ENCODE data around the gene ZNF423. TPM values are rescaled to one million over a fixed set of nuclear protein-coding genes. Genes with fewer than 3 reads are reported as not detected.

Gene ZNF423
- total RNA-seq, 2 donors from 2014 or later: not detected

- Mint-ChIP-seq H3K36me3 (ENCODE audit: insufficient read depth in 2 of 2) (no peaks in the 10 kb centered on the region), H3K27ac (no peak overlapping the region), H3K4me3 (no peak overlapping the region), H3K4me1 (ENCODE audit: low read depth) (peaks cover 10% of the 10 kb centered on the region), H3K27me3 (ENCODE audit: low read depth) (no peaks in the 10 kb centered on the region), H3K9me3 (no peaks in the 10 kb centered on the region)
- no peak for DNase-seq
- ATAC-seq (replicated peaks in 1 of 2): no peak
Observed at GRCh38 chr16:49499869-49500610, 355.9 kb downstream of the ZNF423 start.

- Mint-ChIP-seq H3K4me3 (no peak overlapping the region), H3K4me1 (ENCODE audit: low read depth) (peaks cover 10% of the 10 kb centered on the region), H3K36me3 (ENCODE audit: insufficient read depth in 2 of 2) (no peaks in the 10 kb centered on the region), H3K27me3 (ENCODE audit: low read depth) (no peaks in the 10 kb centered on the region), H3K27ac (no peak overlapping the region), H3K9me3 (no peaks in the 10 kb centered on the region)
- ATAC-seq (replicated peaks in 1 of 2) (no peak), DNase-seq (no peak)
Observed at GRCh38 chr16:49499414-49499785, 356.5 kb downstream of the ZNF423 start.

- Mint-ChIP-seq H3K9me3 (no peaks in the 10 kb centered on the region), H3K4me3 (no peak overlapping the region), H3K36me3 (ENCODE audit: insufficient read depth in 2 of 2) (no peaks in the 10 kb centered on the region), H3K27ac (no peak overlapping the region), H3K4me1 (ENCODE audit: low read depth) (peaks cover 10% of the 10 kb centered on the region), H3K27me3 (ENCODE audit: low read depth) (no peaks in the 10 kb centered on the region)
- ATAC-seq (replicated peaks in 1 of 2): no peak
- DNase-seq: no peak
Observed at GRCh38 chr16:49498666-49499413, 357.1 kb downstream of the ZNF423 start.

GRCh38 chr16:49498264-49498663, 357.6 kb downstream of the ZNF423 start:
- Mint-ChIP-seq H3K4me3 (no peak overlapping the region), H3K27ac (no peak overlapping the region), H3K36me3 (ENCODE audit: insufficient read depth in 2 of 2) (no peaks in the 10 kb centered on the region), H3K9me3 (no peaks in the 10 kb centered on the region), H3K4me1 (ENCODE audit: low read depth) (peaks cover 5% of the 10 kb centered on the region), H3K27me3 (ENCODE audit: low read depth) (no peaks in the 10 kb centered on the region)
- ATAC-seq (replicated peaks in 1 of 2): no peak
- DNase-seq: no peak

GRCh38 chr16:49497466-49497865, 358.4 kb downstream of the ZNF423 start:
- no peaks in the 10 kb centered on the region for H3K4me1 Mint-ChIP-seq (ENCODE audit: low read depth)
- no peak for ATAC-seq (replicated peaks in 1 of 2)
- H3K27me3 Mint-ChIP-seq (ENCODE audit: low read depth): no peaks in the 10 kb centered on the region
- no peaks in the 10 kb centered on the region for H3K9me3 Mint-ChIP-seq
- no peak overlapping the region for H3K27ac Mint-ChIP-seq
- DNase-seq: no peak
- no peaks in the 10 kb centered on the region for H3K36me3 Mint-ChIP-seq (ENCODE audit: insufficient read depth in 2 of 2)
- no peak overlapping the region for H3K4me3 Mint-ChIP-seq

- no peaks in the 10 kb centered on the region for H3K27me3 Mint-ChIP-seq (ENCODE audit: low read depth)
- no peak for ATAC-seq (replicated peaks in 1 of 2)
- H3K9me3 Mint-ChIP-seq: no peaks in the 10 kb centered on the region
- no peaks in the 10 kb centered on the region for H3K4me1 Mint-ChIP-seq (ENCODE audit: low read depth)
- no peak for DNase-seq
- no peaks in the 10 kb centered on the region for H3K36me3 Mint-ChIP-seq (ENCODE audit: insufficient read depth in 2 of 2)
- no peak overlapping the region for H3K4me3 Mint-ChIP-seq
- H3K27ac Mint-ChIP-seq: no peak overlapping the region
Observed at GRCh38 chr16:49496656-49497055, 359.3 kb downstream of the ZNF423 start.

GRCh38 chr16:49495596-49496355, 360.1 kb downstream of the ZNF423 start:
- Mint-ChIP-seq H3K27ac (no peak overlapping the region), H3K36me3 (ENCODE audit: insufficient read depth in 2 of 2) (no peaks in the 10 kb centered on the region), H3K27me3 (ENCODE audit: low read depth) (no peaks in the 10 kb centered on the region), H3K9me3 (no peaks in the 10 kb centered on the region), H3K4me3 (no peak overlapping the region), H3K4me1 (ENCODE audit: low read depth) (no peaks in the 10 kb centered on the region)
- no peak for ATAC-seq (replicated peaks in 1 of 2)
- no peak for DNase-seq

GRCh38 chr16:49494891-49495566, 360.9 kb downstream of the ZNF423 start:
- ATAC-seq (replicated peaks in 1 of 2): no peak
- Mint-ChIP-seq H3K4me3 (no peak overlapping the region), H3K4me1 (ENCODE audit: low read depth) (no peaks in the 10 kb centered on the region)

GRCh38 chr16:49494474-49494873, 361.4 kb downstream of the ZNF423 start:
- no peak for DNase-seq
- Mint-ChIP-seq H3K9me3 (no peaks in the 10 kb centered on the region), H3K27me3 (ENCODE audit: low read depth) (no peaks in the 10 kb centered on the region), H3K36me3 (ENCODE audit: insufficient read depth in 2 of 2) (no peaks in the 10 kb centered on the region), H3K4me3 (no peak overlapping the region), H3K27ac (no peak overlapping the region), H3K4me1 (ENCODE audit: low read depth) (no peaks in the 10 kb centered on the region)
- ATAC-seq (replicated peaks in 1 of 2): no peak

More at GRCh38 chr16:49494891-49495566, 360.9 kb downstream of the ZNF423 start:
- Mint-ChIP-seq H3K27ac (no peak overlapping the region), H3K9me3 (no peaks in the 10 kb centered on the region), H3K36me3 (ENCODE audit: insufficient read depth in 2 of 2) (no peaks in the 10 kb centered on the region), H3K27me3 (ENCODE audit: low read depth) (no peaks in the 10 kb centered on the region)
- DNase-seq: no peak

GRCh38 chr16:49493836-49494235, 362.1 kb downstream of the ZNF423 start:
- ATAC-seq (replicated peaks in 1 of 2): no peak
- no peaks in the 10 kb centered on the region for H3K36me3 Mint-ChIP-seq (ENCODE audit: insufficient read depth in 2 of 2)
- H3K4me1 Mint-ChIP-seq (ENCODE audit: low read depth): no peaks in the 10 kb centered on the region
- H3K27ac Mint-ChIP-seq: no peak overlapping the region
- no peak for DNase-seq
- H3K9me3 Mint-ChIP-seq: no peaks in the 10 kb centered on the region
- H3K27me3 Mint-ChIP-seq (ENCODE audit: low read depth): no peaks in the 10 kb centered on the region
- H3K4me3 Mint-ChIP-seq: no peak overlapping the region

GRCh38 chr16:49492896-49493626, 362.9 kb downstream of the ZNF423 start:
- Mint-ChIP-seq H3K9me3 (no peaks in the 10 kb centered on the region), H3K27ac (no peak overlapping the region), H3K4me3 (no peak overlapping the region), H3K4me1 (ENCODE audit: low read depth) (no peaks in the 10 kb centered on the region), H3K27me3 (ENCODE audit: low read depth) (no peaks in the 10 kb centered on the region), H3K36me3 (ENCODE audit: insufficient read depth in 2 of 2) (no peaks in the 10 kb centered on the region)
- no peak for ATAC-seq (replicated peaks in 1 of 2)
- no peak for DNase-seq

All from activated T-cell treated with anti-CD3 and anti-CD28 coated beads, Interleukin-2, amount 50 U/mL, for 72 hours (primary cell).